Hindlimb muscle (tissue), 1 donor: ENCODE measurements around the gene FERMT1. TPM values are rescaled to one million over a fixed set of nuclear protein-coding genes. Genes with fewer than 3 reads are reported as not detected.
"Not testable (repeated sequence)": the region's sequence is repeated elsewhere in the genome, so short reads cannot be mapped to it uniquely, and the experiment has no call there.

Source experiments
- DNase-seq: peaks from one replicate; pipeline ENCODE4 v3.0.0-alpha.2; 2013
- polyA plus RNA-seq: library from polyadenylated mRNA; unstranded; fragments of 120-200 nt; gene quantifications from one replicate; pipeline ENCODE4 v1.2.1, GENCODE V29; 2013; ENCODE audit not compliant: insufficient read length

The FERMT1 gene
- polyA plus RNA-seq, 1 donor = 0.19 TPM

GRCh38 chr20:6066582-6066981 lies 56.2 kb downstream of the FERMT1 start:
- DNase-seq = no peak

- no peak for DNase-seq
These were observed 61.3 kb downstream of the FERMT1 start for GRCh38 chr20:6061544-6061943.

GRCh38 chr20:6060213-6060612 lies 62.6 kb downstream of the FERMT1 start:
- DNase-seq = no peak

- DNase-seq = no peak
These were observed 64.0 kb downstream of the FERMT1 start for GRCh38 chr20:6058684-6059295.

GRCh38 chr20:6057691-6058090 lies 65.1 kb downstream of the FERMT1 start:
- no peak for DNase-seq

- no peak for DNase-seq
These were observed 65.7 kb downstream of the FERMT1 start for GRCh38 chr20:6057139-6057538.

GRCh38 chr20:6055981-6056569 lies 66.8 kb downstream of the FERMT1 start:
- no peak for DNase-seq

GRCh38 chr20:6055161-6055783 lies 67.6 kb downstream of the FERMT1 start:
- DNase-seq = no peak

GRCh38 chr20:6054689-6055051 lies 68.2 kb downstream of the FERMT1 start:
- DNase-seq = not testable (repeated sequence)

- no peak for DNase-seq
These were observed 68.8 kb downstream of the FERMT1 start, which contains the start of gene LRRN4 for GRCh38 chr20:6053776-6054688. Gene LRRN4, minus strand, starts transcription at chr20:6054060. Its CDS starts 1,261 bp downstream, at chr20:6052799.

- DNase-seq = no peak
These were observed 69.6 kb downstream of the FERMT1 start for GRCh38 chr20:6053064-6053775.

- peak; percentile 29 for DNase-seq
These were observed 71.3 kb downstream of the FERMT1 start for GRCh38 chr20:6051505-6051904.

GRCh38 chr20:6048391-6048790 lies 74.4 kb downstream of the FERMT1 start:
- DNase-seq = no peak

- no peak for DNase-seq
These were observed 76.4 kb downstream of the FERMT1 start for GRCh38 chr20:6046432-6046831.

- DNase-seq = no peak
These were observed 77.3 kb downstream of the FERMT1 start for GRCh38 chr20:6045566-6045965.

GRCh38 chr20:6044115-6044514 lies 78.7 kb downstream of the FERMT1 start:
- DNase-seq = no peak

GRCh38 chr20:6041808-6042265 lies 81.0 kb downstream of the FERMT1 start:
- DNase-seq = no peak

GRCh38 chr20:6040958-6041807 lies 81.6 kb downstream of the FERMT1 start:
- no peak for DNase-seq

- DNase-seq = no peak
These were observed 82.3 kb downstream of the FERMT1 start for GRCh38 chr20:6040540-6040939.

GRCh38 chr20:6039766-6040165 lies 83.1 kb downstream of the FERMT1 start:
- DNase-seq = no peak

- no peak for DNase-seq
These were observed 84.6 kb downstream of the FERMT1 start for GRCh38 chr20:6038256-6038655.
